RWPE2 (cell line): Measurements from ENCODE around the gene TSPO2.

Experiments
- ATAC-seq: fragments of 200-7000 bp; cut with Tn5 transposase; 3 replicates; pipeline ENCODE4 v1.9.1; 2021; ENCODE audit warnings: low read depth
- DNase-seq: peaks from one replicate; pipeline ENCODE4 v3.0.0-alpha.2; 2020; ENCODE audit warnings: low spot score
- H3K27ac ChIP-seq: fragments of 450-650 bp; 2 replicates; pipeline ENCODE4 v1.5.1; 2017; ENCODE audit warnings: mild to moderate bottlenecking; ENCODE audit not compliant: poor library complexity, severe bottlenecking
- H3K27me3 ChIP-seq: fragments of 250-450 bp; sonication (Bioruptor Pico); 2 replicates; pipeline ENCODE4 v1.5.1; 2021; ENCODE audit warnings: mild to moderate bottlenecking, moderate library complexity; ENCODE audit not compliant: insufficient read depth, poor library complexity, severe bottlenecking
- H3K36me3 ChIP-seq: fragments of 250-450 bp; sonication (Bioruptor Pico); 2 replicates; pipeline ENCODE4 v1.5.1; 2020; ENCODE audit warnings: low read depth, mild to moderate bottlenecking, moderate library complexity
- H3K4me1 ChIP-seq: fragments of 250-450 bp; sonication (Bioruptor Pico); 2 replicates; pipeline ENCODE4 v1.5.1; 2021; ENCODE audit warnings: mild to moderate bottlenecking, moderate library complexity; ENCODE audit not compliant: insufficient read depth, poor library complexity, severe bottlenecking
- H3K4me3 ChIP-seq: fragments of 250-450 bp; sonication (Bioruptor Pico); 2 replicates; pipeline ENCODE4 v1.5.1; 2021; ENCODE audit warnings: mild to moderate bottlenecking, moderate library complexity; ENCODE audit not compliant: severe bottlenecking
- H3K9me3 ChIP-seq: fragments of 250-450 bp; sonication (Bioruptor Pico); 2 replicates; pipeline ENCODE4 v1.5.1; 2021; ENCODE audit warnings: mild to moderate bottlenecking, moderate library complexity; ENCODE audit not compliant: severe bottlenecking
- TF ChIP-seq, protein P1 (sequence below): fragments of 450-650 bp; IDR thresholded peaks from one replicate; pipeline ENCODE4 v1.5.1; 2017; ENCODE audit warnings: mild to moderate bottlenecking, moderate library complexity; ENCODE audit not compliant: poor library complexity, severe bottlenecking

TSPO2 gene

DNA sequence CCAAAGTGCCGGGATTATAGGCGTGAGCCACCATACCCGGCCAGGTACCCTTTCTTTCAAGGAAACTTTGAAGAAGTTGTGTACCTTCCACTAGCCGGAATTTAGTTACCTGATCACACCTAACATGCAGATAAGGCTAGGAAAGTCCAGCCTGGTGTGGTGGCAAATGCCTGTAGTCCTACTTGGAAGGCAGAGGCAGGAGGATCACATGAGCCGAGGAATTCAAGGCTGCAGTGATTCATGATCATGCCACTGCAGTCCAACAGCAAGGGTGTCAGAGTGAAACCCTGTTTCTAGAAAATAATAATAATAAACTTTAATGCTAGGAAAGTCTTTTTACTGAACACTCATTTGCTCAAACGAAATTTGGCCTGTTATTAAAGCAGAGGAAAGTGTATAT, 51.5 kb downstream of the TSPO2 start:
- Histone ChIP-seq H3K9me3 (no peaks in the 10 kb centered on the region), H3K27ac (no peak overlapping the region), H3K27me3 (no peaks in the 10 kb centered on the region), H3K36me3 (peaks cover 100% of the 10 kb centered on the region), H3K4me1 (peaks cover 4% of the 10 kb centered on the region), H3K4me3 (no peak overlapping the region)
- DNase-seq, result no peak
- TF ChIP-seq, protein P1, sequence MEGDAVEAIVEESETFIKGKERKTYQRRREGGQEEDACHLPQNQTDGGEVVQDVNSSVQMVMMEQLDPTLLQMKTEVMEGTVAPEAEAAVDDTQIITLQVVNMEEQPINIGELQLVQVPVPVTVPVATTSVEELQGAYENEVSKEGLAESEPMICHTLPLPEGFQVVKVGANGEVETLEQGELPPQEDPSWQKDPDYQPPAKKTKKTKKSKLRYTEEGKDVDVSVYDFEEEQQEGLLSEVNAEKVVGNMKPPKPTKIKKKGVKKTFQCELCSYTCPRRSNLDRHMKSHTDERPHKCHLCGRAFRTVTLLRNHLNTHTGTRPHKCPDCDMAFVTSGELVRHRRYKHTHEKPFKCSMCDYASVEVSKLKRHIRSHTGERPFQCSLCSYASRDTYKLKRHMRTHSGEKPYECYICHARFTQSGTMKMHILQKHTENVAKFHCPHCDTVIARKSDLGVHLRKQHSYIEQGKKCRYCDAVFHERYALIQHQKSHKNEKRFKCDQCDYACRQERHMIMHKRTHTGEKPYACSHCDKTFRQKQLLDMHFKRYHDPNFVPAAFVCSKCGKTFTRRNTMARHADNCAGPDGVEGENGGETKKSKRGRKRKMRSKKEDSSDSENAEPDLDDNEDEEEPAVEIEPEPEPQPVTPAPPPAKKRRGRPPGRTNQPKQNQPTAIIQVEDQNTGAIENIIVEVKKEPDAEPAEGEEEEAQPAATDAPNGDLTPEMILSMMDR, result no peak
- no peak for ATAC-seq
